ENCODE measurements around the gene RTN4R.

DNA sequence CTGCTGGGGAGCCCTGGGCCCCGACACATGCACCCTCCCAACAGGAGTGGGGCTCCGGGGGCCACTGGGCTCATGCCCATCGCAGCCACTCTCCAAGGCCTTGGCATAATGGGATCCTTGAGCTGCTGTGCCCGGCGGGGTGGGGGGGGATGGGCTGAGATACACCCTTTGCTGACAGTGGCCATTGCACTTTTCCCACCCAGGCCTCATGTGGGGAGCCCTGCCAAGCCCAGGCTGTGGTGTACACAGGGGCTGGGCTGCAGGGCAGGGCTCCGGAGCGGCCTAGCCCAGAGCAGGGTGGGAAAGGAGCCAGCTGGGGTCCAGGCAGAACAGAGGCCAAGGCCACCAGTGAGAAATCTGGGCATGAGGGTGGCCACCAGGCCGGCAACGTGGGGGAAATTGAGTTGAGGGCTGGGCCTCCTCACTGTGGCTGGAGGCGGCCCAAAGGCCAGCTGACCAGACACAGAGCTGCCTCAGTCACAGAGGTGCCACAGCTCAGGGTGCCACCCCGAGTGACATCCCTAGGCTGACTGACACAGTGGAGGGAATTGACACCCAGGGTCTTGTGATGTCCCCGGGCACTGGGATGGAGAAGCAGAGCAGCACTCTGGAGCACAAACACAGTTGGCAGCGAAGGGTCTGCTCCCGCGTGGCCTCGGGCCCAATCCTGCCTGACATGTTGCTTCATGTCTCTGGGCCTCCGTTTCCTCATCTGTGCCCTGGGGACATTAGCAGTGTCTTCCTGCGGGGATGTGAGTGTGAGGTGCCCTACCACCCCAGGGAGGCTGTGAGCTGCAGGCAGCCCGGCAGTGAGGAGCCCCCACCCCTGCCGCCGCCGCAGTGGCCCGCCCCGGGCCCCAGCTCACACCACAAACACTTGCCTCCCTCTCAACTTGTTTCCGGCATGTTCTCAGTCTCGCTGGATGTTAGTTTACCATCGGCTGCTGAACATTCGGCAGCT is 30.4 kb downstream of the RTN4R start:
- TF ChIP-seq, protein P1, sequence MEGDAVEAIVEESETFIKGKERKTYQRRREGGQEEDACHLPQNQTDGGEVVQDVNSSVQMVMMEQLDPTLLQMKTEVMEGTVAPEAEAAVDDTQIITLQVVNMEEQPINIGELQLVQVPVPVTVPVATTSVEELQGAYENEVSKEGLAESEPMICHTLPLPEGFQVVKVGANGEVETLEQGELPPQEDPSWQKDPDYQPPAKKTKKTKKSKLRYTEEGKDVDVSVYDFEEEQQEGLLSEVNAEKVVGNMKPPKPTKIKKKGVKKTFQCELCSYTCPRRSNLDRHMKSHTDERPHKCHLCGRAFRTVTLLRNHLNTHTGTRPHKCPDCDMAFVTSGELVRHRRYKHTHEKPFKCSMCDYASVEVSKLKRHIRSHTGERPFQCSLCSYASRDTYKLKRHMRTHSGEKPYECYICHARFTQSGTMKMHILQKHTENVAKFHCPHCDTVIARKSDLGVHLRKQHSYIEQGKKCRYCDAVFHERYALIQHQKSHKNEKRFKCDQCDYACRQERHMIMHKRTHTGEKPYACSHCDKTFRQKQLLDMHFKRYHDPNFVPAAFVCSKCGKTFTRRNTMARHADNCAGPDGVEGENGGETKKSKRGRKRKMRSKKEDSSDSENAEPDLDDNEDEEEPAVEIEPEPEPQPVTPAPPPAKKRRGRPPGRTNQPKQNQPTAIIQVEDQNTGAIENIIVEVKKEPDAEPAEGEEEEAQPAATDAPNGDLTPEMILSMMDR (IDR thresholded peaks at IDR 0.05): no peak
- no peak for TF ChIP-seq POLR2A (IDR thresholded peaks at IDR 0.05)
- no peak for TF ChIP-seq POLR2AphosphoS5 (IDR thresholded peaks at IDR 0.05; ENCODE audit: insufficient read depth in 1 of 2, low read depth in 1 of 2)
